Spleen (tissue), 7 donors: ENCODE results near the gene RAC2.

Experiments used
- POLR2A ChIP-seq, 3 donors: fragments of 450-650 bp; IDR thresholded peaks; one replicate each; pipeline ENCODE4 v1.5.1; 2017; ENCODE audit warnings: antibody characterized with exemption in 3 of 3, mild to moderate bottlenecking in 1 of 3
- POLR2AphosphoS5 ChIP-seq, 3 donors: sonication (generic); formaldehyde crosslinking; IDR thresholded peaks; one replicate each; pipeline ENCODE4 v1.5.1; 2017; ENCODE audit warnings: antibody characterized with exemption in 3 of 3
- TF ChIP-seq, protein P1 (sequence below), 11 experiments: fragments of 200-600 bp in 7 of 11; fragments of 450-650 bp in 4 of 11; sonication (generic) in 4 of 11; IDR thresholded peaks in 8 of 11; conservative IDR thresholded peaks in 3 of 11; 1 replicate in 7 of 11; 2 replicates in 4 of 11; pipeline versions ENCODE4 v1.4.0 to v1.8.0; 2016 to 2021; ENCODE audit warnings: antibody characterized with exemption in 11 of 11, inconsistent platforms in 4 of 11, mild to moderate bottlenecking in 1 of 11
- donor health status: DM: no; HTN: no; CAD: no; lungs with moderate emphysema.
- donor health status: DM: no; HTN: no; CAD: no.
- donor health status: DM: no; HTN: no; CAD: no.

GRCh38 chr22:37262346-37262745, 18.3 kb upstream of the RAC2 start:
- TF ChIP-seq, protein P1, sequence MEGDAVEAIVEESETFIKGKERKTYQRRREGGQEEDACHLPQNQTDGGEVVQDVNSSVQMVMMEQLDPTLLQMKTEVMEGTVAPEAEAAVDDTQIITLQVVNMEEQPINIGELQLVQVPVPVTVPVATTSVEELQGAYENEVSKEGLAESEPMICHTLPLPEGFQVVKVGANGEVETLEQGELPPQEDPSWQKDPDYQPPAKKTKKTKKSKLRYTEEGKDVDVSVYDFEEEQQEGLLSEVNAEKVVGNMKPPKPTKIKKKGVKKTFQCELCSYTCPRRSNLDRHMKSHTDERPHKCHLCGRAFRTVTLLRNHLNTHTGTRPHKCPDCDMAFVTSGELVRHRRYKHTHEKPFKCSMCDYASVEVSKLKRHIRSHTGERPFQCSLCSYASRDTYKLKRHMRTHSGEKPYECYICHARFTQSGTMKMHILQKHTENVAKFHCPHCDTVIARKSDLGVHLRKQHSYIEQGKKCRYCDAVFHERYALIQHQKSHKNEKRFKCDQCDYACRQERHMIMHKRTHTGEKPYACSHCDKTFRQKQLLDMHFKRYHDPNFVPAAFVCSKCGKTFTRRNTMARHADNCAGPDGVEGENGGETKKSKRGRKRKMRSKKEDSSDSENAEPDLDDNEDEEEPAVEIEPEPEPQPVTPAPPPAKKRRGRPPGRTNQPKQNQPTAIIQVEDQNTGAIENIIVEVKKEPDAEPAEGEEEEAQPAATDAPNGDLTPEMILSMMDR (IDR thresholded peaks at IDR 0.05 in 8 of 11, conservative IDR thresholded peaks at IDR 0.05 in 3 of 11): no peak
- TF ChIP-seq POLR2A (IDR thresholded peaks at IDR 0.05): no peak
- no peak for TF ChIP-seq POLR2AphosphoS5 (IDR thresholded peaks at IDR 0.05)
